ENCODE measurements around the gene AIG1. TPM values are rescaled to one million over a fixed set of nuclear protein-coding genes. Genes with fewer than 3 reads are reported as not detected.

The AIG1 gene
- total RNA-seq, 2 donors from 2014 or later, result 41.3 to 67.0 TPM

Other genes starting within 250 kb of the AIG1 start
- gene HIVEP2, start 115.7 kb upstream of the AIG1 start, total RNA-seq, result 10 to 100 TPM; 15.8 to 19.3 TPM